Neural cell (in vitro differentiated cells): ENCODE measurements around the gene PYGO2. TPM values are rescaled to one million over a fixed set of nuclear protein-coding genes. Genes with fewer than 3 reads are reported as not detected.

Source experiments
- H2AFZ ChIP-seq: fragments of 200-600, 300-800 bp; sonication (generic), shearing (Covaris generic); 2 replicates; pipeline ENCODE4 v1.6.0; 2014; ENCODE audit warnings: low read depth, mild to moderate bottlenecking, antibody characterized with exemption, low read length, moderate library complexity
- H3F3A ChIP-seq: fragments of 200-600 bp; shearing (Covaris generic); 2 replicates; pipeline ENCODE4 v1.6.1; 2016; ENCODE audit warnings: mild to moderate bottlenecking, moderate library complexity, mixed read lengths, antibody characterized with exemption, low read length; ENCODE audit not compliant: insufficient read depth, poor library complexity, severe bottlenecking
- H3K27ac ChIP-seq: fragments of 200-600, 300-800 bp; sonication (generic), shearing (Covaris generic); 2 replicates; pipeline ENCODE4 v1.5.1; 2014; ENCODE audit warnings: mild to moderate bottlenecking, low read length, moderate library complexity
- H3K27me3 ChIP-seq: fragments of 300-800, 200-600 bp; sonication (generic), shearing (Covaris generic); 2 replicates; pipeline ENCODE4 v1.6.0; 2014; ENCODE audit warnings: mild to moderate bottlenecking, low read depth, low read length, moderate library complexity; ENCODE audit not compliant: insufficient read depth
- H3K36me3 ChIP-seq: fragments of 300-800, 200-600 bp; sonication (generic), shearing (Covaris generic); 2 replicates; pipeline ENCODE4 v1.5.1; 2014; ENCODE audit warnings: mild to moderate bottlenecking, antibody characterized with exemption, low read length, moderate library complexity; ENCODE audit not compliant: insufficient read depth
- H3K4me2 ChIP-seq: fragments of 300-800, 200-600 bp; sonication (generic), shearing (Covaris generic); 2 replicates; pipeline ENCODE4 v1.6.0; 2014; ENCODE audit warnings: mild to moderate bottlenecking, low read length
- H3K4me3 ChIP-seq: fragments of 300-800, 200-600 bp; sonication (generic), shearing (Covaris generic); 2 replicates; pipeline ENCODE4 v1.5.1; 2014; ENCODE audit warnings: mild to moderate bottlenecking, low read length, moderate library complexity
- H3K79me2 ChIP-seq: fragments of 200-600 bp; shearing (Covaris generic); replicated peaks from 2 replicates; pipeline ENCODE4 v1.6.0; 2014; ENCODE audit warnings: mild to moderate bottlenecking, low read length, moderate library complexity; ENCODE audit not compliant: insufficient read depth
- H3K9ac ChIP-seq: fragments of 300-800, 200-600 bp; sonication (generic), shearing (Covaris generic); 2 replicates; pipeline ENCODE4 v1.6.1; 2016; ENCODE audit warnings: mild to moderate bottlenecking, low read length, mixed read lengths
- H3K9me2 ChIP-seq: fragments of 200-600 bp; shearing (Covaris generic); 2 replicates; pipeline ENCODE4 v1.6.1; 2016; ENCODE audit warnings: mild to moderate bottlenecking, low read length, mixed read lengths; ENCODE audit not compliant: insufficient read depth
- H3K9me3 ChIP-seq: fragments of 200-600, 300-800 bp; sonication (generic), shearing (Covaris generic); 2 replicates; pipeline ENCODE4 v1.6.1; 2016; ENCODE audit warnings: mild to moderate bottlenecking, mixed run types, low read length, moderate library complexity, mixed read lengths
- H4K20me1 ChIP-seq: fragments of 200-600 bp; shearing (Covaris generic); 2 replicates; pipeline ENCODE4 v1.6.1; 2016; ENCODE audit warnings: mild to moderate bottlenecking, mixed run types; ENCODE audit not compliant: insufficient read depth
- CTCF ChIP-seq: fragments of 450-650 bp; IDR thresholded peaks from 2 replicates; pipeline ENCODE4 v1.5.1; 2014; ENCODE audit warnings: antibody characterized with exemption, mild to moderate bottlenecking, moderate library complexity; ENCODE audit not compliant: poor library complexity, severe bottlenecking
- EP300 ChIP-seq: fragments of 450-650 bp; conservative IDR thresholded peaks from 2 replicates; pipeline ENCODE4 v1.6.1; 2014; ENCODE audit warnings: antibody characterized with exemption, mild to moderate bottlenecking, moderate library complexity; ENCODE audit not compliant: poor library complexity, severe bottlenecking
- EZH2 ChIP-seq: fragments of 200-600, 300-800 bp; shearing (Covaris generic), sonication (generic); IDR thresholded peaks from 2 replicates; pipeline ENCODE4 v1.6.1; 2014; ENCODE audit warnings: antibody characterized with exemption, low read length, borderline replicate concordance, mild to moderate bottlenecking; ENCODE audit not compliant: insufficient read depth, poor library complexity, severe bottlenecking
- MXI1 ChIP-seq: fragments of 450-650 bp; conservative IDR thresholded peaks from 2 replicates; pipeline ENCODE4 v1.6.1; 2014; ENCODE audit warnings: antibody characterized with exemption, mild to moderate bottlenecking; ENCODE audit not compliant: poor library complexity, severe bottlenecking
- POLR2AphosphoS5 ChIP-seq: IDR thresholded peaks from 2 replicates; pipeline ENCODE4 v1.6.1; 2012
- RAD21 ChIP-seq: fragments of 450-650 bp; conservative IDR thresholded peaks from 2 replicates; pipeline ENCODE4 v1.6.1; 2014; ENCODE audit warnings: antibody characterized with exemption, mild to moderate bottlenecking, moderate library complexity
- REST ChIP-seq: IDR thresholded peaks from 2 replicates; pipeline ENCODE4 v1.6.1; 2012; ENCODE audit warnings: borderline replicate concordance
- SMC3 ChIP-seq: fragments of 450-650 bp; conservative IDR thresholded peaks from 2 replicates; pipeline ENCODE4 v1.6.1; 2014; ENCODE audit warnings: antibody characterized with exemption, mild to moderate bottlenecking, moderate library complexity; ENCODE audit not compliant: poor library complexity
- TAF1 ChIP-seq: IDR thresholded peaks from 2 replicates; pipeline ENCODE4 v1.6.1; 2012; ENCODE audit warnings: low read depth
- polyA plus RNA-seq: library from polyadenylated mRNA; depleted of rRNA; stranded (reverse); fragments of >200 nt; gene quantifications from 2 replicates; pipeline ENCODE4 v1.2.3, GENCODE V29; 2014

PYGO2 gene
- polyA plus RNA-seq, 1 donor from 2014 or later = 13.4 TPM

DNA sequence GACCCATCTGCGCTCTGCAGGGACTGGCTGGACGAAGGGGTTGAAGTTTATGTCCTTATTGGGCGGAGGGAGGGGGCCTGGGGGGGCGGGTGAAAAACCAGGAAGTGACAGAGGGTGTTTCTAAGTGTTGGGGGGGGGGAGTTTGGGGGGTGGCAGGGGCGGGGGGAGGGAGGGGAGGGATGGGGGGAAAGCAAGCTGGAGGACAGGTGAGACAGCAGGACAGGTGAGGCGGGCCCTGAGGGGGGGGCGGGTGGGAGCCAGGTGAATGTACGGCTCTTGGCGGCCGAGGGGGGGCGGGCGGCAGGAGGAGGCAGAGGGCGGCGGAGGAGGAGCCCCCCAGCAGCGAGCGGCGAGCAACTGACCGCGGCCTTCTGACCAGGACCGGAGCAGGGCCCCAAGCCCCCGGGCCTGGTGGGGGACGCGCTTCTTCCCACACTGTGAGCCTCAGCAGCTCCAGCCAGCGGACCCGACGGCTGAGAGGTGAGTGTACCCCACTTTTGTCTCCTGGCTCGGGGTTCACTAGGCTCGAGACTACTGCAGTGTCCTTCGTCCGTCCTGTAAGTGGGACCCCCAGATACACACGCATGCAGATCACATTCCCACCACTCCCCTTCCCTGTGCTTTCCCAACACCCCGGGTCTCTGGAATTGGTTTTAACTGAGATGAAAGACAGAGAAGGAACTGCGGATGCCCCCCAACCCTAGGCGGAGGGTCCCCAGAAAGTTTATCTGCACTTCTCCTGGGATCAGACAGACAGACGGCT, 41.1 kb upstream of the PYGO2 start, which contains the start of gene ZBTB7B:
TSS of gene ZBTB7B (plus strand) at position 339 of the 763 bp plus-strand sequence. CDS start 11,859 bp downstream, outside the sequence.
- TF ChIP-seq SMC3 (no peak), EZH2 (no peak), REST (no peak), POLR2AphosphoS5 (no peak), EP300 (no peak)

GRCh38 chr1:155001675-155002463, 40.3 kb upstream of the PYGO2 start:
- H4K20me1 ChIP-seq = no peaks in the 10 kb centered on the region
- H3K27ac ChIP-seq = peak overlapping the region; percentile 47
- peak overlapping the region; percentile 79 for H3K4me3 ChIP-seq
- no peaks in the 10 kb centered on the region for H3K9me3 ChIP-seq
- peak overlapping the region; percentile 66 for H3K9ac ChIP-seq
- TF ChIP-seq MXI1 = no peak
- peak; percentile 34 for TF ChIP-seq POLR2AphosphoS5
- TF ChIP-seq TAF1 = no peak
- peak; percentile 43 for TF ChIP-seq CTCF
- no peak for TF ChIP-seq EP300
- TF ChIP-seq EZH2 = no peak
- TF ChIP-seq RAD21 = no peak
- no peak for TF ChIP-seq REST
- no peak for TF ChIP-seq SMC3
- H3K27me3 ChIP-seq = peaks cover 9% of the 10 kb centered on the region
- H3K36me3 ChIP-seq = no peaks in the 10 kb centered on the region
- peaks cover 3% of the 10 kb centered on the region for H3F3A ChIP-seq
- no peaks in the 10 kb centered on the region for H3K9me2 ChIP-seq
- H2AFZ ChIP-seq = peak overlapping the region; percentile 45
- peak overlapping the region; percentile 94 for H3K4me2 ChIP-seq
- H3K79me2 ChIP-seq = no peaks in the 10 kb centered on the region

More for the DNA sequence above, 41.1 kb upstream of the PYGO2 start, which contains the start of gene ZBTB7B:
- Histone ChIP-seq H3K4me2 (peak within 1 kb of the TSS; percentile 94), H3K36me3 (no peaks in the 10 kb centered on the region), H3F3A (peaks cover 3% of the 10 kb centered on the region), H2AFZ (peak within 1 kb of the TSS; percentile 45), H3K9me2 (no peaks in the 10 kb centered on the region), H3K27me3 (peaks cover 9% of the 10 kb centered on the region), H3K79me2 (no peaks in the 10 kb centered on the region), H3K9ac (peak within 1 kb of the TSS; percentile 66), H3K9me3 (no peaks in the 10 kb centered on the region), H3K4me3 (peak within 1 kb of the TSS; percentile 79), H4K20me1 (no peaks in the 10 kb centered on the region), H3K27ac (peak within 1 kb of the TSS; percentile 47)
